HG02970 (cell line): Measurements from ENCODE around the gene KRT77.

Source experiments
- ATAC-seq: cut with Tn5 transposase; IDR thresholded peaks from one replicate; pipeline ENCODE4 v1.9.1; 2021; ENCODE audit warnings: mild to moderate bottlenecking, moderate library complexity, moderate number of reproducible peaks; ENCODE audit not compliant: unreplicated experiment, low FRiP score

The KRT77 gene

GRCh38 chr12:52694151-52694550 is 9.2 kb downstream of the KRT77 start:
- ATAC-seq: no peak

- ATAC-seq: no peak
Observed at GRCh38 chr12:52693261-52693660, 10.1 kb downstream of the KRT77 start.

GRCh38 chr12:52692254-52692653 is 11.1 kb downstream of the KRT77 start:
- ATAC-seq: no peak

DNA sequence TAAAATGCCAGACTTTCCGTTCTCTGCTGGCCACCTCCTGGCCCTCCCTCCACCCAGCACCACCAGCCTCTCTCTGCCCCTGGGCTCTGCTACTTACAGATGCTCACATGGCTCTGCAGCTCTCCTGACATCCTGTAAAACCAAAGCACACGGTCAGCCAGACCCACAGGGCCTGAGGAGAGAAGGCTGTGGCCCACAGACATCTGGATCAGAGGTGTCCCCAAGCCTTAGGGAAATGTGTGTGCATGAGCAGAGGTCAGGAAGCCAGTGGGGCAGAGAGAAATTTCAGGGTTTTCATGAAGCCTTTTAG is 11.5 kb downstream of the KRT77 start:
- ATAC-seq: no peak

GRCh38 chr12:52691076-52691840 is 12.1 kb downstream of the KRT77 start:
- no peak for ATAC-seq

- no peak for ATAC-seq
Observed at GRCh38 chr12:52690351-52691075, 12.8 kb downstream of the KRT77 start.

DNA sequence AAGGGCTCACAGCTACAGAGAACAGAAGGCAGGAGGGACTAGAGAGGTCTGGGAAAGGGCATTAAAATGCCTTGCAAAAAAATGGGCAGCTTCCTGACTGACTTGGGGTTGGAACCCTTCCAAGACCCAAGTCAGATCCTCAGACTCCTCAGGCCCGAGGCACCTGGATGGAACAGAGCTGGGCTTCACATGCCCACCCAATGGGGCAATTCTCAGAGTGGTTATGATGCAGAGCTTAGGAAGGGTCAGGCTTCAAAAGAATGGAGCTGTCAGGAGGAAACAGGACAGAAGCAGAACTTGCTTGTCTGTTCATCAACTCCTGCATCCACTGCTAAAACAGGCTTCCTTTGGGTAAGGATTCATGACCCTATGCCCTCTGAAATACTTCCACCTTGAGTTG is 13.4 kb downstream of the KRT77 start:
- ATAC-seq: no peak

DNA sequence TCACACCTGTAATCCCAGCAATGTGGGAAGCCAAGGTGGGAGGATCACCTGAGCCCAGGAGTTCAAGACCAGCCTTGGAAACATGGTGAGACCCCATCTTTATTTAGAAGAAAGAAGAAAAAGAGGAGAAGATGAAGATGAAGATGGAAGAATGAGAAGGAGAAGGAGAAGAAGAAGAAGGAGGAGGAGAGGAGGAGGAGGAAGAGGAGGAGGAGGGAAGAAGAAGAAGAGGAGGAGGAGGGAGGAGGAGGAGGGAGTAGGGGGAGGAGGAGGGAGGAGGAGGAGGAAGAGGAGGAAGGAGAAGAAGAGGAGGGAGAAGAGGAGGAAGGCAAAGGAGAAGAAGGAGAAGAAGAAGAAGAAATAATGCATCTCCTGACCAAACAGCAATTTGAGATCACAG is 14.1 kb downstream of the KRT77 start:
- ATAC-seq: no peak

- ATAC-seq: no peak
Observed at GRCh38 chr12:52688481-52688880, 14.8 kb downstream of the KRT77 start.

GRCh38 chr12:52687497-52688385 is 15.6 kb downstream of the KRT77 start:
- ATAC-seq: no peak

GRCh38 chr12:52686756-52687487 is 16.4 kb downstream of the KRT77 start:
- ATAC-seq: no peak

DNA sequence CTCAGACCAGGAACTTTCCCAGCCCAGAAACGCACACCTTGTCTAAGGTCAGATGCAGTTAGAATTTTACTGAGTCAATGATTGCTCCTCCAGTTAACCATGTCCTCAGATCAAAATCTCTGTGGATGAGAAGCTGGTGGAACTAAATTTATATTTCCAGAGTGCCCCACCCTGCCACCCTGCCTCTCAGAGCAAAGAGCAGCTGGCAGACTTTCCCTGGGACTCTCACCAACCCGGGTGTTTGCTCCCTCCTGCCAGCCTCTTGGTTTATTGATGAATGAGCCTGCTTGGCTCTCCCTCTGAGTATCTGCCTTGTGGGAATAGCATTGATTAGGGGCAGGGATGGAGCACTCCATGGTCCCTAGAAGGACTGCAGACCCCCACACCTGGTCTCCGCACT is 17.3 kb downstream of the KRT77 start:
- ATAC-seq: no peak

GRCh38 chr12:52685406-52685890 is 17.9 kb downstream of the KRT77 start:
- no peak for ATAC-seq

GRCh38 chr12:52684431-52684830 is 18.9 kb downstream of the KRT77 start:
- no peak for ATAC-seq

DNA sequence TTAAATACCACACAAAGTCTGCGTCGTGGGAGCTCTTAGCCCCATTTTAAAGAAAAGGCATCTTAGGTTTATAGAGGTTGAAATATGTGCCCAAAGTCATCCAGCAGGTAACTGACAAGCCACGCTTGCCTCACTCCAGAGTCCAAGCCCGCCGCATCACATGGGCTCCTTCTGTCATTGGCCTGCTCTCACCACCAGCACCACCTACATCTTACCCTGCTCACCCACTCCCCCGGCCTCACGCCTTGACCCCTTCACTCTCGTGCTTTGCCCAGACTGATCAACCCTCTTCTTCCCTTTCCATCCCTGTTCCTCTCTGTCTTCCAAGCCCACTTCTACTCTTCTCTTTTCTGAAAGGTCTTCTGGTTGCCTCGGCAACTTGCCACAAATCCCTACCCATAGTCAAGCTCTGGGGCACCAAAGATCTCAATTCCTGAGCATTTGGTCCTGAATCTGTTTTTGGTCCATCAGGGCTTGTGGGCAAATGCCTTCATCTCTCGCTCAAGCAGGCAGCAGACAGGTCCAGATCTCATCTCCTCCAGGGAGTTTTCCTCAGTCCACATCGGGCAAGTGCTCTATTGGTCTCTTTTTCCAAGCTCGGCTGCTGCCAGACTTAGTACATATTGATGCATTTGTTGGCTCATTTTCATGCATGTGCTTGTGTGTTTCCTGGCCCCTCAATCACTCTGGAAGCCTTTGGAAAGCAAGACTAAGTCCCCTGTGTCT is 19.6 kb downstream of the KRT77 start:
- no peak for ATAC-seq

DNA sequence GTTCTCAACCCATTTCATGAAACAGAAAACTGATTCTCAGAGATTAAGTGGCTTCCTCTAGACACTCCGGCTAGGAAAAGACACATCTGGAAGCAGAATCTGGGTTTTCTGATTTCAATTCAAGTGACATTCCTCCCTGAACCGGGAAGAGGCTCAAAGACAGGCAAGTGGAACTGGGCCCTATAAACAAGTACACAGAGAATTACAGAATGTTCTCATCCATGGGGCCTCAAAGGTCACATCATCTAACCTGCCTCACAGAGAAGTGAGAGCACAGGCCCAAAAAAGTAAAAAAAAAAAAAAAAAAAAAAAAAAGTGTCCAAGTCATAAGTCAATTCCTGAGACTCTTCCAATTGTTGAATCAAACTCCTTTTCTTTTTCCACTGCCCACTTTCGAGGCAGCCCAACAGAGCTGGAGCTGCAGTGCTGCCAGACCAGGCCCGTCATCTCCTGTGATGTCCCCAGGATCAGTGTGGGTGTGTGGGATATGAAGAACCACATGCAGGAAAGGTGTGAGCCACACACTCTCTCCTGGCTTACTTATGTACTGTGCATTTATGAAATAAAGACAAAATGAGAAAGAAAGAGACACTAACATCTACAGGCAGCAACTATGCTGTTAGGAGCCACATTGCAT is 20.3 kb downstream of the KRT77 start:
- ATAC-seq: no peak

GRCh38 chr12:52682381-52682660 is 21.0 kb downstream of the KRT77 start:
- ATAC-seq: no peak

GRCh38 chr12:52681526-52682380 is 21.6 kb downstream of the KRT77 start:
- ATAC-seq: no peak

DNA sequence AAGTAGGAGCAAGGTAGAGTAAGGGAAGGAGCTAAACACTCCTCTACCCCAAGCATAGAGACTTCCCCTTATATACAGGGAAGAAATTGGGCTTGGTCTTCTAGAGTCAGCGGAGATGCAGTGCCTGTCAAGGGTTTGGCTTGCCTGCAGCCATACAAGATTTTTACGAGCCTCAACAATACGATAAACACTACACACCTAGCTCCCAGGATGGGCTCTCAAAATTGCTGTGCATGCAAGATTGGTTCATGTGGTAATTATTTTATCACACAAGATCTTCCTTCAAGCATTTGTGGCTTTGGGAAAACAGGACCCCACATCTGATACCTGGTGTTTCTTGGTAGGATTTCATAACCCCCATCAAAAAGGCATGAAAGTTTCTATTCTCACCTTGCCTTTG is 23.0 kb downstream of the KRT77 start, which contains the start of gene KRT1:
Gene KRT1, minus strand, starts transcription at position 45 of the 400 bp plus-strand sequence. CDS start 59 bp downstream, outside the sequence.
- no peak for ATAC-seq
